Measurements from ENCODE around the gene THRB.

DNA sequence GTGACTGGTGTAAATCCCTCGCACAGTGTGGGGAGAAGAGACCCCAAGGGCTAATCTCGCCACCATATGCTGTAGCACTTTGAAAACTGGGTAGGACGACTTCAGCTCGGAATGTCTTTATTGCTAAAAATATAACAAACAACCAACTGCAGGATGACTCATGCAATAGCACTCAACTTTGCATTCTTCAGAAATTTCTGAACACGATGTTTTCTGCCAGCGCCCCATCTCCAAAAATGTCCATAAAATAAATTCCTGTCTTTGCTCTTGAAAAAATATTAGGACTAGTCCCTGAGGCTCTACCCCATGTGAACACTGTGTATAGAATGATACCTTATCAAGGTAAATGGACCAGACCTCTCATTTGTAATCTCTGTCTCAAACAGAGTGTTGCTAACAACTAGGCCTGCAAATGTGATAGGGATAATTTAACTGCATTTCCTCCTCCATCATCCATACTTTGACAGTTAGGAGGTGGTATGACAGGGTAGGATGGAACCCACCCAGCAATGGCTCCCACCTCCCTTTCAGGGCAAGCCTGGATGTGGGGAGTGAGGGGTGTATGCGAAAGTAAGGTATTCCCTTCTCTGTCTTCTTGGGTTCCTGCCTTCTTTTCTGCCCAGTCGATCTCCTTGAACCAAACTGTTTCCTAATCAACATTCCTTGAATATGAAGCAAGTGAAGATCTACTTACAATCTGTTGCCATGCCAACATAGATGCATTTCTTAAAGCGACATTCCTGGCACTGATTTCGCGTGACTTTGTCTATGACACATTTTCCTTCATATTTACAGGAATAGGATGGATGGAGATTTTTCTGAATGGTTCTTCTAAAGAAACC, 348.4 kb downstream of the THRB start:
- no peak for TF ChIP-seq JUN (IDR thresholded peaks at IDR 0.05; ENCODE audit: borderline replicate concordance, insufficient read depth, insufficient read length, low read depth)
- no peak for TF ChIP-seq MYC (IDR thresholded peaks at IDR 0.05; ENCODE audit: low read depth, low read length)
- no peak for TF ChIP-seq GATA2 (IDR thresholded peaks at IDR 0.05; ENCODE audit: insufficient read depth, insufficient read length, low read depth, low read length)
- no peak for TF ChIP-seq POLR2A (IDR thresholded peaks at IDR 0.05; ENCODE audit: low read depth, low read length)
- TF ChIP-seq, protein P1, sequence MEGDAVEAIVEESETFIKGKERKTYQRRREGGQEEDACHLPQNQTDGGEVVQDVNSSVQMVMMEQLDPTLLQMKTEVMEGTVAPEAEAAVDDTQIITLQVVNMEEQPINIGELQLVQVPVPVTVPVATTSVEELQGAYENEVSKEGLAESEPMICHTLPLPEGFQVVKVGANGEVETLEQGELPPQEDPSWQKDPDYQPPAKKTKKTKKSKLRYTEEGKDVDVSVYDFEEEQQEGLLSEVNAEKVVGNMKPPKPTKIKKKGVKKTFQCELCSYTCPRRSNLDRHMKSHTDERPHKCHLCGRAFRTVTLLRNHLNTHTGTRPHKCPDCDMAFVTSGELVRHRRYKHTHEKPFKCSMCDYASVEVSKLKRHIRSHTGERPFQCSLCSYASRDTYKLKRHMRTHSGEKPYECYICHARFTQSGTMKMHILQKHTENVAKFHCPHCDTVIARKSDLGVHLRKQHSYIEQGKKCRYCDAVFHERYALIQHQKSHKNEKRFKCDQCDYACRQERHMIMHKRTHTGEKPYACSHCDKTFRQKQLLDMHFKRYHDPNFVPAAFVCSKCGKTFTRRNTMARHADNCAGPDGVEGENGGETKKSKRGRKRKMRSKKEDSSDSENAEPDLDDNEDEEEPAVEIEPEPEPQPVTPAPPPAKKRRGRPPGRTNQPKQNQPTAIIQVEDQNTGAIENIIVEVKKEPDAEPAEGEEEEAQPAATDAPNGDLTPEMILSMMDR (IDR thresholded peaks at IDR 0.05; ENCODE audit: extremely low read depth in 1 of 2, insufficient read depth in 1 of 2, low read depth in 1 of 2, low read length in 2 of 2) = no peak
- TF ChIP-seq POLR2AphosphoS5 (IDR thresholded peaks at IDR 0.05; ENCODE audit: insufficient read depth, low read depth, low read length) = no peak

All from endothelial cell of umbilical vein (primary cell).